GM12891 (cell line): ENCODE data around the gene MLXIP.

ENCODE experiments used
- POLR2A ChIP-seq: IDR thresholded peaks from 2 replicates; pipeline ENCODE4 v1.6.1; 2011; ENCODE audit warnings: low read depth, low read length, control low read depth
- POU2F2 ChIP-seq: IDR thresholded peaks from 2 replicates; pipeline ENCODE4 v1.6.1; 2011; ENCODE audit warnings: low read depth, mild to moderate bottlenecking, control low read depth, low read length, moderate library complexity

DNA sequence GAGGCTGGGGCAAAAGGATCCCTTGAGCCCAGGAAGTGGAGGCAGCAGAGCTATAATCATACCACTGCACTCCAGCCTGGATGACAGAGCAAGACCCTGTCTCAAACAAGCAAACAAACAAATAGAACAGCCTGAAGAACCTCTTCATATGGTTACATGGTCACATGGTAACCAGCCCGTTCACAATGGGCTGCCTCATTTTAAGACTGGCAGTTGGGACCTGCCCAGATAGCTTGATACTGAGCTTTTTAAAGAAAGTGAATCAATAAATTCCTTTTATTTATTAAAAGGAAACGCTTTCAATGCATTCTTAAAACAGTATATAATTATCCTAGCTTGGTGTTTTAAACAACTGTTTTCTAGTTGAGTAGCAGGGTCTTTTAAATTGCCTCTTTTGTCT is 10.5 kb downstream of the MLXIP start:
- TF ChIP-seq POLR2A (no peak), POU2F2 (no peak)
